ENCODE results near the gene FAM83B.
"Not testable (repeated sequence)": the region's sequence is repeated elsewhere in the genome, so short reads cannot be mapped to it uniquely, and the experiment has no call there.

DNA sequence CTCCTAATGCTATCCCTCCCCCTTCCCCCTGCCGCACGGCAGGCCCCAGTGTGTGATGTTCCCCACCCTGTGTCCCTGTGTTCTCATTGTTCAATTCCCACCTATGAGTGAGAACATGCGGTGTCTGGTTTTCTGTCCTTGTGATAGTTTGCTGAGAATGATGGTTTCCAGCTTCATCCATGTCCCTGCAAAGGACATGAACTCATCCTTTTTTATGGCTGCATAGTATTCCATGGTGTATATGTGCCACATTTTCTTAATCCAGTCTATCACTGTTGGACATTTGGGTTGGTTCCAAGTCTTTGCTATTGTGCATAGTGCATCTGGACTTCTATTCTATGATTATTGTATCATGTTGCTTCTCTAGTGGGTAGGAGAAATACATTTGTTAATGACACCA is 35.3 kb downstream of the FAM83B start:
- TF ChIP-seq SMAD4 (CRISPR knock-in tag; IDR thresholded peaks at IDR 0.05) = not testable (repeated sequence)
- TF ChIP-seq, protein P1, sequence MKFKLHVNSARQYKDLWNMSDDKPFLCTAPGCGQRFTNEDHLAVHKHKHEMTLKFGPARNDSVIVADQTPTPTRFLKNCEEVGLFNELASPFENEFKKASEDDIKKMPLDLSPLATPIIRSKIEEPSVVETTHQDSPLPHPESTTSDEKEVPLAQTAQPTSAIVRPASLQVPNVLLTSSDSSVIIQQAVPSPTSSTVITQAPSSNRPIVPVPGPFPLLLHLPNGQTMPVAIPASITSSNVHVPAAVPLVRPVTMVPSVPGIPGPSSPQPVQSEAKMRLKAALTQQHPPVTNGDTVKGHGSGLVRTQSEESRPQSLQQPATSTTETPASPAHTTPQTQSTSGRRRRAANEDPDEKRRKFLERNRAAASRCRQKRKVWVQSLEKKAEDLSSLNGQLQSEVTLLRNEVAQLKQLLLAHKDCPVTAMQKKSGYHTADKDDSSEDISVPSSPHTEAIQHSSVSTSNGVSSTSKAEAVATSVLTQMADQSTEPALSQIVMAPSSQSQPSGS (CRISPR knock-in tag; IDR thresholded peaks at IDR 0.05; ENCODE audit: borderline replicate concordance, low read depth) = not testable (repeated sequence)
